Measurements from ENCODE around the gene PMPCB. TPM values are rescaled to one million over a fixed set of nuclear protein-coding genes. Genes with fewer than 3 reads are reported as not detected.
A peak's percentile ranks its signal among the peaks of the same experiment; 100 is the strongest.

PMPCB gene
- total and polyA plus RNA-seq, 10 of the 15 experiments (the other 5 are each of a cell fraction or from before 2014, with no cell fraction given): 70.3 to 163 (median 102) TPM

DNA sequence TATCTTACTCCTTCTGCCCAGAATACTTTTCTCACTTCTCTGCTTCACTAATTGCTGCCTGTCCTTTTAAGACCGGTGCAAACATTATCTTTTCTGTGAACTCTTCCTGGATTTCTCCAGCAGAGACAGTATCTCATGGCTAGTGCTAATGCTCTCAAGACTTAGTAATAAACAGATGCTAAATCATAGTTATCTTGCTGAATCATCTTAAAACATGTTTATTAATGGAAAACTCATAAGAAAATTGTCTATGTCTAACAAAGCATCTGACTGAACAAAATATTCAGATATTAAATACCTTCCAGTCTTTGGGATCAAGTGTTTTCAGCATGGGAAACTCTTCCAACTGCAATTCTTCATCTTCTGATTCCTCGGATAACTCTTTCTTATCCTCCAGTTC is 44.2 kb downstream of the PMPCB start:
- Histone ChIP-seq H3K4me2 (ENCODE audit: control insufficient read depth, insufficient read depth) (peak overlapping the region; percentile 64), H3K27me3 (replicated peaks in 1 of 2; ENCODE audit: control insufficient read depth in 2 of 2, insufficient read depth in 2 of 2, low read length in 1 of 2) (no peaks in the 10 kb centered on the region), H3K9me3 (replicated peaks; ENCODE audit: control insufficient read depth, insufficient read depth, low read length) (no peaks in the 10 kb centered on the region), H3K4me3 (peak overlapping the region; percentile 16; the same call in 1 of the 2 replicates), H3K36me3 (ENCODE audit: control insufficient read depth in 2 of 2, insufficient read depth in 2 of 2, low read length in 1 of 2) (peaks cover 1 to 28% of the 10 kb centered on the region in 2 experiments; a peak in 3 of 4 replicates), H4K20me1 (ENCODE audit: control insufficient read depth, insufficient read depth) (no peaks in the 10 kb centered on the region), H3K27ac (ENCODE audit: control insufficient read depth, insufficient read depth) (no peak overlapping the region), H2AFZ (ENCODE audit: control insufficient read depth, low read depth, low read length) (no peak overlapping the region), H3K79me2 (ENCODE audit: control insufficient read depth, insufficient read depth, low read length) (peaks cover 52% of the 10 kb centered on the region), H3K4me1 (ENCODE audit: control insufficient read depth, insufficient read depth, low read length) (peaks cover under 1% of the 10 kb centered on the region; the same call in 1 of the 2 replicates), H3K9ac (ENCODE audit: control insufficient read depth, insufficient read depth, low read length) (no peak overlapping the region)
- in situ Hi-C loops (cut with MboI): loop anchor here (25.0 kb wide), 1 partner anchor 1746 kb away; no protein-coding TSS in a partner anchor
- no TSS peak for BruUV-seq (replicated peaks)
- RAD21 ChIA-PET (ENCODE audit: unreplicated experiment): no interaction called here
- intact Hi-C loops (cut with micrococcal nuclease; ENCODE audit: unreplicated experiment): loop anchor here (10.0 kb wide), 1 partner anchor 197 kb away; the partner anchor contains the start of gene NAPEPLD
- CTCF ChIA-PET: no interaction called here
- POLR2A ChIA-PET: no interaction called here
- ATAC-seq: no peak
- WGBS (ENCODE audit: insufficient coverage, insufficient replicate concordance, low lambda C conversion rate, missing lambda C conversion rate): 98% methylated on average over 2 of the region's 2 CpGs
- TF ChIP-seq RFX5 (IDR thresholded peaks at IDR 0.05; ENCODE audit: low read depth, low read length): no peak
- TF ChIP-seq, protein P1, sequence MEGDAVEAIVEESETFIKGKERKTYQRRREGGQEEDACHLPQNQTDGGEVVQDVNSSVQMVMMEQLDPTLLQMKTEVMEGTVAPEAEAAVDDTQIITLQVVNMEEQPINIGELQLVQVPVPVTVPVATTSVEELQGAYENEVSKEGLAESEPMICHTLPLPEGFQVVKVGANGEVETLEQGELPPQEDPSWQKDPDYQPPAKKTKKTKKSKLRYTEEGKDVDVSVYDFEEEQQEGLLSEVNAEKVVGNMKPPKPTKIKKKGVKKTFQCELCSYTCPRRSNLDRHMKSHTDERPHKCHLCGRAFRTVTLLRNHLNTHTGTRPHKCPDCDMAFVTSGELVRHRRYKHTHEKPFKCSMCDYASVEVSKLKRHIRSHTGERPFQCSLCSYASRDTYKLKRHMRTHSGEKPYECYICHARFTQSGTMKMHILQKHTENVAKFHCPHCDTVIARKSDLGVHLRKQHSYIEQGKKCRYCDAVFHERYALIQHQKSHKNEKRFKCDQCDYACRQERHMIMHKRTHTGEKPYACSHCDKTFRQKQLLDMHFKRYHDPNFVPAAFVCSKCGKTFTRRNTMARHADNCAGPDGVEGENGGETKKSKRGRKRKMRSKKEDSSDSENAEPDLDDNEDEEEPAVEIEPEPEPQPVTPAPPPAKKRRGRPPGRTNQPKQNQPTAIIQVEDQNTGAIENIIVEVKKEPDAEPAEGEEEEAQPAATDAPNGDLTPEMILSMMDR (IDR thresholded peaks at IDR 0.05 in 2 of 3, conservative IDR thresholded peaks at IDR 0.05 in 1 of 3; ENCODE audit: control insufficient read depth in 2 of 3, extremely low read depth in 1 of 3, insufficient read depth in 1 of 3, low read depth in 3 of 3, low read length in 3 of 3): no peak
- TF ChIP-seq CBFB (IDR thresholded peaks at IDR 0.05; ENCODE audit: low read depth): no peak
- no peak for TF ChIP-seq NR2C2 (IDR thresholded peaks at IDR 0.05; ENCODE audit: borderline replicate concordance, control insufficient read depth, insufficient read length, low read depth)
- TF ChIP-seq IKZF2 (IDR thresholded peaks at IDR 0.05): no peak
- TF ChIP-seq, protein P2, sequence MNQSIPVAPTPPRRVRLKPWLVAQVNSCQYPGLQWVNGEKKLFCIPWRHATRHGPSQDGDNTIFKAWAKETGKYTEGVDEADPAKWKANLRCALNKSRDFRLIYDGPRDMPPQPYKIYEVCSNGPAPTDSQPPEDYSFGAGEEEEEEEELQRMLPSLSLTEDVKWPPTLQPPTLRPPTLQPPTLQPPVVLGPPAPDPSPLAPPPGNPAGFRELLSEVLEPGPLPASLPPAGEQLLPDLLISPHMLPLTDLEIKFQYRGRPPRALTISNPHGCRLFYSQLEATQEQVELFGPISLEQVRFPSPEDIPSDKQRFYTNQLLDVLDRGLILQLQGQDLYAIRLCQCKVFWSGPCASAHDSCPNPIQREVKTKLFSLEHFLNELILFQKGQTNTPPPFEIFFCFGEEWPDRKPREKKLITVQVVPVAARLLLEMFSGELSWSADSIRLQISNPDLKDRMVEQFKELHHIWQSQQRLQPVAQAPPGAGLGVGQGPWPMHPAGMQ (IDR thresholded peaks at IDR 0.05; ENCODE audit: borderline replicate concordance): no peak
- TF ChIP-seq, protein P3, sequence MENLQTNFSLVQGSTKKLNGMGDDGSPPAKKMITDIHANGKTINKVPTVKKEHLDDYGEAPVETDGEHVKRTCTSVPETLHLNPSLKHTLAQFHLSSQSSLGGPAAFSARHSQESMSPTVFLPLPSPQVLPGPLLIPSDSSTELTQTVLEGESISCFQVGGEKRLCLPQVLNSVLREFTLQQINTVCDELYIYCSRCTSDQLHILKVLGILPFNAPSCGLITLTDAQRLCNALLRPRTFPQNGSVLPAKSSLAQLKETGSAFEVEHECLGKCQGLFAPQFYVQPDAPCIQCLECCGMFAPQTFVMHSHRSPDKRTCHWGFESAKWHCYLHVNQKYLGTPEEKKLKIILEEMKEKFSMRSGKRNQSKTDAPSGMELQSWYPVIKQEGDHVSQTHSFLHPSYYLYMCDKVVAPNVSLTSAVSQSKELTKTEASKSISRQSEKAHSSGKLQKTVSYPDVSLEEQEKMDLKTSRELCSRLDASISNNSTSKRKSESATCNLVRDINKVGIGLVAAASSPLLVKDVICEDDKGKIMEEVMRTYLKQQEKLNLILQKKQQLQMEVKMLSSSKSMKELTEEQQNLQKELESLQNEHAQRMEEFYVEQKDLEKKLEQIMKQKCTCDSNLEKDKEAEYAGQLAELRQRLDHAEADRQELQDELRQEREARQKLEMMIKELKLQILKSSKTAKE (IDR thresholded peaks at IDR 0.05; ENCODE audit: low read depth, poor library complexity, severe bottlenecking): no peak
- TF ChIP-seq, protein P4, sequence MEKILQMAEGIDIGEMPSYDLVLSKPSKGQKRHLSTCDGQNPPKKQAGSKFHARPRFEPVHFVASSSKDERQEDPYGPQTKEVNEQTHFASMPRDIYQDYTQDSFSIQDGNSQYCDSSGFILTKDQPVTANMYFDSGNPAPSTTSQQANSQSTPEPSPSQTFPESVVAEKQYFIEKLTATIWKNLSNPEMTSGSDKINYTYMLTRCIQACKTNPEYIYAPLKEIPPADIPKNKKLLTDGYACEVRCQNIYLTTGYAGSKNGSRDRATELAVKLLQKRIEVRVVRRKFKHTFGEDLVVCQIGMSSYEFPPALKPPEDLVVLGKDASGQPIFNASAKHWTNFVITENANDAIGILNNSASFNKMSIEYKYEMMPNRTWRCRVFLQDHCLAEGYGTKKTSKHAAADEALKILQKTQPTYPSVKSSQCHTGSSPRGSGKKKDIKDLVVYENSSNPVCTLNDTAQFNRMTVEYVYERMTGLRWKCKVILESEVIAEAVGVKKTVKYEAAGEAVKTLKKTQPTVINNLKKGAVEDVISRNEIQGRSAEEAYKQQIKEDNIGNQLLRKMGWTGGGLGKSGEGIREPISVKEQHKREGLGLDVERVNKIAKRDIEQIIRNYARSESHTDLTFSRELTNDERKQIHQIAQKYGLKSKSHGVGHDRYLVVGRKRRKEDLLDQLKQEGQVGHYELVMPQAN (conservative IDR thresholded peaks at IDR 0.05): no peak
- no peak for TF ChIP-seq SMAD5 (IDR thresholded peaks at IDR 0.05; ENCODE audit: low read depth)
- no peak for TF ChIP-seq CHD4 (IDR thresholded peaks at IDR 0.05)
- no peak for DNase-seq (ENCODE audit: low read depth, low spot score)
- FAIRE-seq: no peak
- SMC1A ChIA-PET (ENCODE audit: uncharacterized antibody, unreplicated experiment): interaction anchor here (0.6 to 1.8 kb wide), 2 partner anchors 34 to 43 kb away, joined by 4 to 7 read pairs; partner anchors contain the start of gene PMPCB

Data from GM12878 (cell line).